ENCODE measurements around the gene VPS36. TPM values are rescaled to one million over a fixed set of nuclear protein-coding genes. Genes with fewer than 3 reads are reported as not detected.
"Not testable (repeated sequence)": the region's sequence is repeated elsewhere in the genome, so short reads cannot be mapped to it uniquely, and the experiment has no call there.

Gene VPS36
- total RNA-seq = 55.2 and 57.3 TPM in 2 replicates

DNA sequence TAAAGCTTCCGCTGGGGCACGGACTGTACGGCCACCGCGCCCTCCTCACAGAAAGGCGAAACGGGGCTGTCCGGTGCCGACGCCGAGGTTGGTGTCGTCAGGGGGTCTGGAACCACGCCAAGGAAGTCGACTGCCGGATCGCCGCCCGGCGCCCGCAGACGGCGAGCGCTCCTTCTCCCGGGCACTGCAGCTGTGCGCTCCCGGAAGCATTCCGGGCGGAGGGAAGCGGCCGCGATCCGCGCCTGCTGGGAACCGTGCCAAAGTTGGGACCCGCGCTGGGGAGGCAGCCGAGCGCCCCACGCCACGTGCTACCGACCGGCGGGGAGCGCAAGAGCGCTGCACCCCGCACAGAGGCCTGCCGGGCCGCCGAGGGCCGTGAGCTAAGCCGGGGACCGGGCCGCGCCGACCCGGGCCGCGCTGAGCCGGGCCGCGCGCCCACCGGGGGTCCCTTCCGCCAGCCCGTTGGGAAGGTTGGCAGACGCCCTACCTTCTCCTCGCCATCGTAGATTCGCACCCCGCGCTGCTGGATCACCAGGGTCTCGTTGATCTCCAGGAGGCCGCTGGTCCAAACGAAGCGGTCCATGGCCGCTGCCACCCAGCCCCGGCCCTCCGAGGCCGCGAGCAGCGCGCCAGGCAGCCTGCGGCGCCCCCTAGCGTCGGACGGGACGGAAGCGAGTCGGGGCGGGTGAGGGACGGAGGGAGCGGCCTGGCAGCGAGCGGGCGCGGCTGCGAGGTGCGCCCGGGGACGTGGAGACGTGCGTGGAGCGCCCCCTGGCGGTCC lies at the start of gene VPS36:
Gene VPS36 (minus strand): TSS at position 623 of the 781 bp plus-strand sequence. CDS start 40 bp downstream, at position 583.
- intact Hi-C loops (cut with micrococcal nuclease) = loop anchor here (1.0 to 5.0 kb wide), 4 partner anchors 43 to 648 kb away; partner anchors contain the start of genes DHRS12, SUGT1 and THSD1

DNA sequence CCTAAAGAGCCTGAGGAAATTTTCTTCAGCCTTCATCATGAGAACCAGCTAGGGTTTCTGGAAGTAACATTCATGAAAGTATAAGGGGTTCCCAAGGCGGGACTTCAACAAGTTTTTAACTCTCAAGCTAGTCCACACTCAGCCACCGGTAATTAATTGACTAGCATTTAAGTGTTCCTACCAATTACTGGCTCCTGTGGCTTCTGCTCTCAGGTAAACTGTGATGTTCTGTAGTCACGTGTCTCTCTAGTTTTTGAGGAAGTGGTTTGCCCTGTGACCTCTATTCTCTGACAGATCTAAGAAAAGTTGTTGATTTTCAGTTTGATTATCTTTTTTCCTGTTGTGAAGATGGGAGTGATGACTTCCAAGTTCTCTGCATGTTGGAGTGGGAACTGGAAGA lies 47.5 kb upstream of the VPS36 start:
- intact Hi-C loops (cut with micrococcal nuclease) = not testable (repeated sequence)

DNA sequence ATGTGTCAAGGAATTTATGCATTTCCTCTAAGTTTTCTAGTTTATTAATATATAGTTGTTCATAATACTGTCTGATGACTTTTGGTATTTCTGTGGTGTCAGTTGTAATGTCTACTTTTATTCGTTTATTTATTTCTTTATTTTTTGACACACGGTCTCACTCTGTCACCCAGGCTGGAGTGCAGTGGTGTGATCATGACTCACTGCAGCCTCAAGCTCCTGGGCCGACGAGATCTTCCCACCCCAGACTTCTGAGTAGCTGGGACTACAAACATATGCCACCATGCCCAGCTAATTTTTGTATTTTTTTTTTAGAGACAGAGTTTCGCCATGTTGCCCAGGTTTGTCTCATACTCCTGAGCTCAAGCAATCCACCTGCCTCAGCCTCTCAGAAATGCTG lies 43.8 kb upstream of the VPS36 start:
- intact Hi-C loops (cut with micrococcal nuclease) = not testable (repeated sequence)

DNA sequence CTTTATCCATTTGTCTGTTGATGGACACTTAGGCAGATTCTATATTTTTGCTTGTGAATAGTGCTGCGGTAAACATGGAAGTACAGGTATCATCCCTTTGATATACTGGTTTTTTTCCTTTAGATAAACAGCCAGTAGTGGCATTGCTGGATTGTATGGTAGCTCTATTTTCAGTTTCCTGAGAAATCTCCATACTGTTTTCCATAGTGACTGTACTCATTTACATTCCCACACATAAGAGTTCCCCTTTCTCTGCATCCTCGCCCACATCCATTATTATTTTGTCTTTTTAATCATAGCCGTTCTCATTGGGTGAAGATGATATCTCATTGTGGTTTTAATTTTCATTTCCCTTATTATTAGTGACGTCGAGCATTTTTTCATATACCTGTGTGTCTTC lies 40.6 kb upstream of the VPS36 start:
- intact Hi-C loops (cut with micrococcal nuclease) = not testable (repeated sequence)

- intact Hi-C loops (cut with micrococcal nuclease) = not testable (repeated sequence)
Observed at GRCh38 chr13:52488763-52489162, 38.3 kb upstream of the VPS36 start.

GRCh38 chr13:52487078-52487477 lies 36.6 kb upstream of the VPS36 start:
- intact Hi-C loops (cut with micrococcal nuclease) = not testable (repeated sequence)

- intact Hi-C loops (cut with micrococcal nuclease) = not testable (repeated sequence)
Observed at GRCh38 chr13:52480677-52481428, 30.4 kb upstream of the VPS36 start.

- intact Hi-C loops (cut with micrococcal nuclease) = not testable (repeated sequence)
Observed at GRCh38 chr13:52468487-52468886, 18.1 kb upstream of the VPS36 start.

DNA sequence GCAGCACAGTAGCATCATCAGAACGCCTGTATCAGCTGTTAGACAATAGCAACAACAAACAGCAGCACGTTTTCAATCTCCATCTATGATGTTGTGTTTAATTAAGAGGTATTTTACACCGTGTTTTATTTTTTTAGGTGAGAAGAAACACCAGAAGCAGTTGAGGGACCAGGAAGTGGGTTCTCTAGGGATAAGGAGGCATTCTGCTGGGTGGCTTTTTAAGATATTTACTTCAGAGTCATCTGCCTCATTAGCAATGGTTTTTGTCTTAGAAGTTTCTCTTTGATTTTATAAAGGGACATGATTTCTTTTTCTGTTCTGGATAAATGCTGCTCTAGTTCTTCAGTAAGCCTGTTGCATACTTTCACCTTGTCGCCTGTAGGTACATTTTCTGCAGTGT lies 13.1 kb upstream of the VPS36 start:
- intact Hi-C loops (cut with micrococcal nuclease) = no loop called here

DNA sequence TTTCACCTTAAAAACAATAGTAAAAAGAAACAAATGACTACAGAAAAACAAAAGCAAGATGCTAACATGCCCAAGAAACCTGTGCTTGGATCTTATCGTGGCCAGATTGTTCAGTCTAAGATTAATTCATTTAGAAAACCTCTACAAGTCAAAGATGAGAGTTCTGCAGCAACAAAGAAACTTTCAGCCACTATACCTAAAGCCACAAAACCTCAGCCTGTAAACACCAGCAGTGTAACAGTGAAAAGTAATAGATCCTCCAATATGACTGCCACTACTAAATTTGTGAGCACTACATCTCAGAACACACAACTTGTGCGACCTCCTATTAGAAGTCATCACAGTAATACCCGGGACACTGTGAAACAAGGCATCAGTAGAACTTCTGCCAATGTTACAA lies 10.8 kb upstream of the VPS36 start:
- intact Hi-C loops (cut with micrococcal nuclease) = no loop called here

DNA sequence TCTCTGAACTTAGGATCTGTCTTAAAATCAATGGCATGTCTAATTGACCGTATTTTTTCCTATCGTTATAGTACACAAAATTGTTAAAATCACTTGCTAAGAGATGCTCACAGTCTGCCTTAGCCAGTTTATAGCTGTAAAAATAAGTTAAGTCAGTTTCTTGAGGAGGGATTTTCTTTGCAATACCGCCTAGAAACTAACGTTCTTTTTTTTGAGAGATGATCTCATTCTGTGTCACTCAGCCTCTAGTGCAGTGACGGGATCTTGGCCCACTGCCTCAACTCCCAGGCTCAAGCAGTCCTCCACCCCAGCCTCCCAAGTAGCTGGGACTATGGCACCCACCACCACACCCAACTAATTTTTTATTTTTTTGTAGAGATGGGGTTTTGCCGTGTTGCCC lies 9.2 kb upstream of the VPS36 start:
- intact Hi-C loops (cut with micrococcal nuclease) = loop anchor here (5.0 kb wide), 1 partner anchor 877 kb away; the partner anchor contains the start of gene WDFY2

GRCh38 chr13:52455677-52456041 lies 5.2 kb upstream of the VPS36 start:
- intact Hi-C loops (cut with micrococcal nuclease) = loop anchor here (1.0 to 5.0 kb wide), 6 partner anchors 161 to 1002 kb away; partner anchors contain the start of genes ALG11, INTS6, SUGT1 and WDFY2

GRCh38 chr13:52454820-52455676 lies 4.6 kb upstream of the VPS36 start, which contains the start of gene CKAP2:
Gene CKAP2, plus strand, starts transcription at chr13:52455478. Its CDS starts 79 bp downstream, at chr13:52455557.
- intact Hi-C loops (cut with micrococcal nuclease) = loop anchor here (1.0 to 5.0 kb wide), 8 partner anchors 48 to 1002 kb away; partner anchors contain the start of genes ALG11, DHRS12, INTS6 and SUGT1

DNA sequence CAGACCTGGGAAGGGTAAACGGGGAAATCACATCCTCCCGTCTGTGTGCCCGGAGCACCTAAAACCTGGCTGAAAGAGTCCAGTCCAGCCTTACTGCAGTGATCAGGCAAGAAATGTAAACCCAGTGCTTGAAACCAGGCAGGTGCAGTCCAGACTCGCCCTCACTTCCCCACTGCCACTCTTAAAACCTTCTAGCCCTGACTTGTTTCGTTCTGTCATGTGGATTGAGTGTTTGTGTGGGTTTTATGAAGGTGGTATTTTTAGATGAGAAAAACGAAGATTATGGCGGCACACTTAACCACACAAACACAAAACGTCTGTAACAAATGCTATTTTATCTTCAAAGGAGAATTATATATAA lies 4.0 kb upstream of the VPS36 start:
- intact Hi-C loops (cut with micrococcal nuclease) = loop anchor here (2.0 to 5.0 kb wide), 3 partner anchors 47 to 652 kb away; partner anchors contain the start of genes DHRS12 and THSD1

- intact Hi-C loops (cut with micrococcal nuclease) = loop anchor here (5.0 kb wide), 2 partner anchors 45 to 650 kb away; partner anchors contain the start of genes DHRS12 and THSD1
Observed at GRCh38 chr13:52452470-52452869, 2.0 kb upstream of the VPS36 start.

DNA sequence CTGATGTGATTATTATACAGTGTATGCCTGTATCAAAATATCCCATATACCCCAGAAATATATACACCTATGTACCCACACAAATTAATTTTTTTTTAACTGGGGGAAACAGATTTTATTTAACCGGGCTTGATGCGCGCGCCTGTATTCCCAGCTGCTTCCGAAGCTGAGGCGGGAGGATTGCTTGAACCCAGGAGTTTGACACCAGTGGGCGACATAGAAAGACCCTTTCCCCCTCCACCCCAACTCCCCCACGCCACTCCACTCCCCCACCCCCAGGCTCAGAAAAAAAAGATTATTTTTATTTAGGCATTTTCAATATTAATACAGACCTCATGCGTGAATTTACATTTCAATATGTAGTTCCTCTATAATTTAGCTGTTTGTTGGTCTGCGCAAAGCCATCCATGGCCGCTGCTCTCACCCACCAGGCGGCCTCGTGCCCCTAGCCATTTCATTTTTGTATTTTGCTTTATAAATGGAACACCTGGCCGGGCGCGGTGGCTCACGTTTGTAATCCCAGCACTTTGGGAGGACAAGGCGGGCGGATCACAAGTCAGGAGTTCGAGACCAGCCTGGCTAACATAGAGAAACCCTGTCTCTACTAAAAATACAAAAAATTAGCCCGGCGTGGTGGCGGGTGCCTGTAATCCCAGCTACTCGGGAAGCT lies 836 bp upstream of the VPS36 start:
- intact Hi-C loops (cut with micrococcal nuclease) = loop anchor here (5.0 kb wide), 2 partner anchors 44 to 649 kb away; partner anchors contain the start of genes DHRS12 and THSD1

DNA sequence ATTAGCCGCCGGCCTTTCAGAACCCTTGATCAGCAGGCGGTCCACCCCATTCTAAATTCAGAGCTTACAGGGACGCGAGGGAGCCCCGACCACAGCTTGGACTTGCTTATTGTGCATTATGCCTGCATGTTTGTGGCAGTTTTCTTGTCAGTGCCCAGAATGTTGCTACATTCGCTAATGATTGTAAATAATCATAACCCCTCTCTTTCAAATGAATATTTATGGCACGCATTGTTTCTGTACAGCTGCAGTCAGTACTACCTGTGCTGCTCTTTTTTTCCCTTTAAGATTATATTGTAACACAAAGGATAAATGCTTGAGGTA lies 321 bp upstream of the VPS36 start:
- intact Hi-C loops (cut with micrococcal nuclease) = loop anchor here (1.0 to 5.0 kb wide), 4 partner anchors 43 to 648 kb away; partner anchors contain the start of genes DHRS12, SUGT1 and THSD1

GRCh38 chr13:52449331-52450011 lies 963 bp downstream of the VPS36 start:
- intact Hi-C loops (cut with micrococcal nuclease) = loop anchor here (1.0 to 5.0 kb wide), 4 partner anchors 42 to 647 kb away; partner anchors contain the start of genes DHRS12, SUGT1 and THSD1

- intact Hi-C loops (cut with micrococcal nuclease) = no loop called here
Observed at GRCh38 chr13:52447815-52448552, 2.5 kb downstream of the VPS36 start.
